HG02943 (cell line): ENCODE results near the gene RAB11A.

Source experiments
- ATAC-seq: cut with Tn5 transposase; IDR thresholded peaks from one replicate; pipeline ENCODE4 v1.9.1; 2021; ENCODE audit warnings: mild to moderate bottlenecking, low read depth, moderate library complexity; ENCODE audit not compliant: unreplicated experiment

RAB11A gene

GRCh38 chr15:65883571-65883970, 14.3 kb downstream of the RAB11A start:
- ATAC-seq = no peak

GRCh38 chr15:65884511-65884910, 15.2 kb downstream of the RAB11A start:
- no peak for ATAC-seq

- ATAC-seq = no peak
These were observed 16.5 kb downstream of the RAB11A start for GRCh38 chr15:65885668-65886218.

GRCh38 chr15:65887565-65887964, 18.3 kb downstream of the RAB11A start:
- no peak for ATAC-seq

DNA sequence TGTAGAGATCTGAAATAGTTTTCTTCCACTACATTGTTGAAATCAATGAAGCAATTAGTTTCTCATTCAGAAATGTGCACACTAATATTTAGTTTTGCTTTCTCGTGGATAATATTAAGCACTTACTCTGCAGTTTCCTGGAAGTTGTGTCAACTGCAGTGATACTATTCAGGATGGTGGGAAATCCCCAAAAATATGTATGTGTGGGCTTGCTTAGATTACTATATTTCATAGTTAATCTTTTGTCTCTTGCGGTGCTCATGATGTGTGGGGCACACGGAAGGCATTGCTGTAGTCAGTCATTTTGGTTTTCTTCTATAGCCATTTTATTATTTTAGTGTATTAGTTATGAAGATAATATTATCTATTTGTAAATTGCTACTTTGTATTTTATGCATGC, 19.7 kb downstream of the RAB11A start:
- ATAC-seq = no peak

- ATAC-seq = no peak
These were observed 23.8 kb downstream of the RAB11A start for GRCh38 chr15:65893060-65893459.

DNA sequence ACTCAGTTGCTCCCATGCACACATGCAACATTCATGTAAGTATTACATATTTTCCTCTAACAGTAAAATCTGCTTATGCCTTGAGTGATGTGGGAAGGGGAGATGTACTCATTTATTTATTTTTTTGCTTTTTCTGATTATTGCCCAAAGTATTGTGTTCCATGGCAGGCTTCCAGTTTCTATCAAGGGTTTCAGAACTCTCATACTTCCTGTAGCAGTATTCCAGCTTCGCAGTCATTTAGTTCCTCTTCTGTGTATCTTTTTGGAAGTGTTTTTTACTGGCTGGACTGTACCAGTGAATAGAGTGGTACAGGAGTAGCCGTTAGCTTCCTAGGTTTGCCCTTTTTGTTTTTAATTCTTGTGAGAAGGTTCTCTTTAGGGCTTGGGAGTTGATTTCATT, 26.9 kb downstream of the RAB11A start:
- ATAC-seq = no peak

DNA sequence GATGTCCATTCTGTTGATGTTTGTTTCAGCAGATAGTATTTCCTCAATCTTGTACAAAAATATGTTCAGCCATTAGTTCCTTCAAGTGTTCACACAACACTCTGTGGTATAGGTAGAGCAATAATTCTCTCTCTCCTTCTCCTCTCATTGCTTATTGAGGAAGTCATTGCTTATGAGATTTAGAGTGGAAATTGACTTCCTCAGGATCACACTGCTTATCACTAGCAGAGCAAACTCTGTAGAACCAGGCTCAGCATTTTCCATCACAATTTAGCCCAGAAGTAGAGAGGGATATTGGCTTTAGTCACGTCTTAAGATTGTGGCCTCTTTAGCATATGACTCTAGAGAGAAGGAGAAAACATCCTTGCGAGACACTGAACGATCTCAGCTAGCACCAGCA, 31.2 kb downstream of the RAB11A start:
- no peak for ATAC-seq

DNA sequence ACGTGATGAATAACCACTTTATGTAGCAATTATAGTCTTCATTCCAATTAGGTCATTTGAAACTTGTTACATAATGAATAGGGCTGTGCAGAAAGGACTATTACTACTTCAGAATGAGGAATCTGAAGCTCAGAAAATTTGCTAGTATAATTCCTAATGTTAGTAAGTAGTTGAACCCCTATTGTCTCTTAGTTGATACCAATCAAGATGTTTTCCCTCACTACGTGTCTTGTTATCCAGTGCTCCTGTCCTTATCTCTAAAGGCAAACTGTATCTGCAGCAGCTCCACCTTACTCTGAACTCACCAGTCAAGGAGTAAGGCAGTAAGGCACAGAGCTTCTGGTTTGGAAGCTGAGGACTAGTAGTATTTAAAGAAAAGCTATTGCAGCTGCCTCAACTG, 32.0 kb downstream of the RAB11A start:
- ATAC-seq = no peak

GRCh38 chr15:65901836-65902235, 32.5 kb downstream of the RAB11A start:
- ATAC-seq = no peak

GRCh38 chr15:65902373-65902772, 33.1 kb downstream of the RAB11A start:
- ATAC-seq = peak; percentile 56

GRCh38 chr15:65903296-65904073, 34.2 kb downstream of the RAB11A start:
- ATAC-seq = no peak

DNA sequence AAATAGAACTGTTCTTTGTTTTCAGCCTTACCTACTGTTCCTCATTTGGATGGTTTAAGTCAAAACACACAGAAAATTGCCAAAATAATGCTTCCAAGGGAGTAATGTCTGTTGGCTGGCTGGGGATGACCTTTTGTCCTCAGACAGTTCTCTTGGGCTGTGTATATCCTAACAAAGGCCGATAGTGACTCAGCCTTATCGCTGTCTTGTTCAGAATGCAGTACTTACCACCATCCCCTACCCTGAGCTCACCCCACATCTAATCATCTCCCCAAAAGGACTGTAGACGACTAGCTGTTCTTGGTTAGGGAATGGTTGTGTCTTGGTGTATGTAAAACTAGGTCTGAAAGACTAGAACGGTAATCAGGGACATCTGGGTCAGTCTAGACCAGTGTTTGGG, 35.0 kb downstream of the RAB11A start:
- no peak for ATAC-seq

DNA sequence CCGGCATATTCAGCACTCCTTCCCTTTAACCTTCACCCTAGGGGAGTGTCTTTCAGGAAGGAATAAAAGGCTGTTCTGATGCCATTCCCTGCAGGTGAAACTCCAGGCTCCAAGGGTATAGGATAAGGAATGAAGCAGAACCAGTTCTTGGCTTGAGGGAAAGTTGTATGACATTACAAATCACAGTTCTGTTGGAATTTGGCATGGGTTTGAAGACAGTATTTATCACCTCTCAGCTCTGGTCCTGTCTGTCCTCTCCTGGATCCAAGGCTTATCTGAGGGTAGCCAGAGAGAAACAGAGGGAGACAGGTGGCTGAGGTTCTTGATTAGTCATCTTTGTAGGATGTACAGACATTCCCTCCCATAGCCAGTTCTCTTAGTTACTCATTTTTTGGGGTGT, 37.1 kb downstream of the RAB11A start:
- no peak for ATAC-seq

DNA sequence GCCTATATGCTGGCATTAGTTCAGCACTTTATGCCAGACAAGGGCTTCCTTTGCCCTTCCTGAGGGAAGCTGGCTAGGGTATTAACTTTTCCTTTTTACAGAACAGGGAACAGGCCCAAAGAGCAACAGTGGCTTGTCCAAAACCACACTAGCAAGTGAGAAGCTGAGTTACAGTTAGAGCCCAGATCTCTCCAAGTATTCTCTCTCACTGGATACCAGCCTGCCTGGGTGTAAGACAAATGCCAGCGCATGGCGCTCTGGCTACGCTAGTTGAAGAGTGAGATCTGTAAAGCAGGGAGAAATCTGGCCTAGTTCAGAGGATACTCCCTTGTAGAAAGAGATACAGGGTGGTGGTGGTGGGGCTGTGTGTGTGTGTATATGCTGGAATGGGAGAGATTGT, 38.4 kb downstream of the RAB11A start:
- no peak for ATAC-seq

DNA sequence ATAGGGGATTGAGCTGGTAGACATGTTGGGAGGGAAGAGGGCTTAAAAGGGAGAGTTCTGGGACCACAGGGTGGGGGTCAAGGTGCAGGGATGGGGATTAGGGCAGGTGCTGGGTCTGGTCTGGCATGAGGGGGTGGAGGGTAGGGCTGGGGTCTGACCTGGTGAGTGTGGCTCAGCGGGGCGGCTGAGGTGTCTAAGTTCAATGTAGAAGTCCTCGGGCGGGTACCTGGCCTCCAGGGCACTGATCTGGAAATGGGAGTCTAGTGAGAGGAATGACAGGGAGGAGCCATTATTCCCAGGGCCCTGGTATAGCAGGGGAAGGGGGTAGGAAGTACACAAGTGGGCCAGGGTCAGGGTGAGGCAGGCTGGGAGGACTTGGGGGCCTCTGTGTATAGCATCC, 39.6 kb downstream of the RAB11A start:
- no peak for ATAC-seq

GRCh38 chr15:65909831-65910230, 40.5 kb downstream of the RAB11A start:
- ATAC-seq = no peak

- ATAC-seq = no peak
These were observed 41.0 kb downstream of the RAB11A start for GRCh38 chr15:65910341-65910740.

DNA sequence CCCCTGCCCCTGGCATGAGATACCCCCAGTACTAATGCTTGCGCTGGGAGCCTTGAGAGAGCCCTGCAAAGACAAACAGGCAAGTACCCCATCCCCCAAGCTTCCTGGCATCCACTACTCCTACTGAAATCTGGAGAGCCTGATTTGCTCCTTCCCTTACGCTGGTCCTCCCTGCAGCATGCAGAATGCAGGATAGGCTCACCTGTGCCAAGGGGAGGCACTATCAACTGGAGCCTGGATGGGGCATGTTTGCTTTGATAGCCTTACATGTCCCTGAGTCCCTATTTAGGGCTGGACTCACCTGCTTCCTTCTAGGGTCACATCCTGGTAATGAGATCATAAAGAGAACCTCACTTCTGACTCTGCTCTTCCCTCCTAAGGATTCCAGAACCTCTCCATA, 42.9 kb downstream of the RAB11A start:
- ATAC-seq = no peak

GRCh38 chr15:65913631-65914199, 44.4 kb downstream of the RAB11A start:
- no peak for ATAC-seq

GRCh38 chr15:65914386-65914785, 45.1 kb downstream of the RAB11A start:
- no peak for ATAC-seq
